DMS114 treated with DMSO at 0.1 percent for 48 hours (cell line): ENCODE data around the gene ZSWIM8.
"Not testable (repeated sequence)": the region's sequence is repeated elsewhere in the genome, so short reads cannot be mapped to it uniquely, and the experiment has no call there.

Experiments
- DNase-seq: peaks from one replicate; lab custom pipeline; 2025; ENCODE audit not compliant: unreplicated experiment; lab: John Stamatoyannopoulos, UW

ZSWIM8 gene

GRCh38 chr10:73773152-73773879 is 12.1 kb upstream of the ZSWIM8 start:
- no peak for DNase-seq

GRCh38 chr10:73774637-73775036 is 10.8 kb upstream of the ZSWIM8 start:
- peak; percentile 29 for DNase-seq

DNA sequence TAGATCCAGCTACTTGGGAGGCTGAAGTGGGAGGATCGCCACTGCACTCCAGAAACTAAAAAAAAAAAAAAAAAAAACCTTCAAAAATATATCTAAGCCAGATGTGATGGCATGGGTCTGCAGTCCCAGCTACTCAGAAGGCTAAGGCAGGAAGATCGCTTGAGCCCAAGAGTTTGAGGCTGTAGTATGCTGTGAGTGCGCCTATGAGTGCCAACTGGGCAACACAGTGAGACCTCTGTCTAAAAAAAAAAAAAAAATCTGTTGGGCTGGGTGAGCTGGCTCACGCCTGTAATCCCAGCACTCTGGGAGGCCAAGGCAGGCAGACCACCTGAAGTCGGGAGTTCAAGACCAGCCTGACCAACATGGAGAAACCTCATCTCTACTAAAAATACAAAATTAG is 6.4 kb upstream of the ZSWIM8 start:
- DNase-seq: no peak

DNA sequence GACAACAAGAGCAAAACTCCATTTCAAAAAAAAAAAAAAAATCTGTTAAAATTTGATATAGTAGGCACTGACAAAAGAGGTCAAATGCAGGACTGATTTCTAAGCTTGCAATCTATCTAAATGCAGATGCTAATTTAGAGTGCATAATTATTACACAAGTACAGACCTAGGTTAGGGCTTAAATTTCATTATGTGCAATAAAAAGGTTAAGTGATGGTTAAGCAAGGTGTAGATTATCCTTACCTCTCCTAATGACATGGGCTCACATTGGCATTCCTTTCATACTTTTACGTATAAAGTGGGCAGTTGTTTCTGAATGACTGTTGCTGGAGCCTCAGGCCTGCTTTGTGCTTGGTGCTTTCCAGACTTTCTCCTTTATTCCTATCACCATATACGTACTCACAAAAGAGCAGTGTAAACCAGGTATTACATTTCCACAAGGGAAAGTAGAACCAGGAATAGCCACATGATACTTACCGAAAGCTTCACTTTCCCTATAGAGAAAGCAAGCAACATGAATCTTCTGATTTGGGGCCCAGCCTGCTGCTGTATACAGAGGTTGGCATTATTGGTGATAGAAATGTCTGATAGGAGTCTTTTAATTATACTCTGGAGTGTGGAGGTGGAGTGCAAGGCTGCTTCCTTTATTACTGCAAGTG is 5.7 kb upstream of the ZSWIM8 start:
- no peak for DNase-seq

- DNase-seq: no peak
These were observed 5.1 kb upstream of the ZSWIM8 start for GRCh38 chr10:73780301-73780700.

DNA sequence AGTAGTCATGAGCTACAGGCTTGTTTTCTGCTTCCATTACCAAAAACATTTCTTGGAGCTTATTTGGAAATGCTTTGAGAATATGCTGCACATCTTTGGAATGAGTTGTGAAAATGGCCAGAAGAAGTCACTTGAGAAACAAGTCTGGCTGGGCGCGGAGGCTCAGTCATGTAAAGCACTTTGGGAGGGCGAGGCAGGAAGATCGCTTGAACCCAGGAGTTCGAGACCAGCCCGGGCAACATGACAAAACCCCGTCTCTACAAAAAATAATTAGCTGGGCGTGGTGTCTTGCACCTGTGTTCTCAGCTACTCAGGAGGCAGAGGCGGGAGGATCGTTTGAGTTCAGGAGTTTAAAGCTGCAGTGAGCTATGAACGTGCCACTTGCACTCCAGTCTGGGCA is 4.4 kb upstream of the ZSWIM8 start:
- DNase-seq: no peak

DNA sequence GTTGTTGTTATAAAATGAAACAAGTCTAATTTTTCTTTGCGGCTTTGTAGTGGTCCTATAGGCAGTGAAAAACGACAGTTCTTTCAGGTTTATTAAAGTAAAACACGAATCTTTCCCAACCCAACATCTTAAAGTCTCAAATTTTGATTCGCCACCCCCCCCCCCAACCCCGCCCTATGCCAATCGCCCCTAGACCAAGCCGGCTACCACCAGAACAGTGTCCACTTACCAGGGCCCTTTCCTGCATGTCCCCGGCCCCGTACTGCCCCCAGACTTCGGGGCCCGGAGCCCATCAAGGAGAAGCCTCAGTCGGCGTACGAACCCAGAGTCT is 3.9 kb upstream of the ZSWIM8 start:
- no peak for DNase-seq

GRCh38 chr10:73781879-73782748 is 3.3 kb upstream of the ZSWIM8 start, which contains the start of gene CHCHD1:
Gene CHCHD1 (plus strand): TSS chr10:73782048. CDS start chr10:73782076, 28 bp downstream.
- peak; percentile 79 for DNase-seq

DNA sequence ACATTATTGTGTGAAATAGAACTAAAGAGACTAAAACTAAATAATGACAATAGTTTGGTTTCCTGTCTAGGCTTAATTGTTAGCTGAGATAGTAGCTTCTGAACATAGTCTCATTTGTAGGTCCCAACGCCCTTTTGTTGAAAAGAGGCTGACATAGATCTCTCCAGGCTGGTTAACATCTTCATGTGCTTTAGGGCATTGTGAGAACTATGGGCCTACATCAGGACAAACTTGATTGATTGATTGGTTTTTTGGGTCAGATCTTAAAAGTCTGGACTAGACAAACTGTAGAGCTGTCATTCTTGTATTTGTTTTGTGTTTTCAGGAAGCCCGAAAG is 2.7 kb upstream of the ZSWIM8 start:
- DNase-seq: no peak

GRCh38 chr10:73785721-73786511 is 510 bp downstream of the ZSWIM8 start:
- no peak for DNase-seq

GRCh38 chr10:73786512-73786885 is 1.1 kb downstream of the ZSWIM8 start:
- no peak for DNase-seq

GRCh38 chr10:73787031-73787800 is 1.8 kb downstream of the ZSWIM8 start:
- not testable (repeated sequence) for DNase-seq

DNA sequence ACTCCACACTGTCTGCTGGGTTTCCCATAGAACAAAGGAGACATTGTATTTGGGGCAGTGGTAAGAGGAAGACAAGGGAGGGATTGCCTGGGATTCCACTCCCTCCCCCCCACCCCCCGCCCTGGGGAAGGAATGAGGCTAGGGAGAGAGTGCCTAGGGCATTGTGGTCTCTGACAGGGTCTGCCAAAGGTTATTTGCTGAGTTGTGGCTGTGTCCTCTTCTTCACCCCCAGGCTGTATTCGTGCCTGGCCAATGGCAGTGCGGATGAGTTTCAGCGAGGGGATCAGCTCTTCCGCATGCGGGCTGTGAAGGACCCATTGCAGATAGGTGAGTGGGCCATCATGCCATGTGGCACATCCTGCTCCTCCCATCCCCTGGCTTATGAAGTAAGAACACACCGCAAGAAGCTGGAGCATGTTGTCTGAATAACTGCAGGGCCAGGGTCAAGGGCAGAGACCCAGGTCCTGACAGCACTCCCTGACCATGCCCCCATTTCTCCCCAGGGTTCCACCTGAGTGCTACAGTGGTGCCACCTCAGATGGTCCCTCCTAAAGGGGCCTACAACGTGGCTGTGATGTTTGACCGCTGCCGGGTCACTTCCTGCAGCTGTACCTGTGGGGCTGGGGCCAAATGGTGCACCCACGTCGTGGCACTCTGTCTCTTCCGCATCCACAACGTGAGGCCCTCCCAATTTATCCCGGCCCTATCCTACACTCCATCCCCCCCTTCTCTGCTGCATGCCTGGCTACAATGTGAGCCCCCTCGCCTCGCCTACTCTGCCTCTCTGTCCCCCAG is 3.7 kb downstream of the ZSWIM8 start:
- no peak for DNase-seq

GRCh38 chr10:73789659-73790055 is 4.3 kb downstream of the ZSWIM8 start:
- DNase-seq: no peak

DNA sequence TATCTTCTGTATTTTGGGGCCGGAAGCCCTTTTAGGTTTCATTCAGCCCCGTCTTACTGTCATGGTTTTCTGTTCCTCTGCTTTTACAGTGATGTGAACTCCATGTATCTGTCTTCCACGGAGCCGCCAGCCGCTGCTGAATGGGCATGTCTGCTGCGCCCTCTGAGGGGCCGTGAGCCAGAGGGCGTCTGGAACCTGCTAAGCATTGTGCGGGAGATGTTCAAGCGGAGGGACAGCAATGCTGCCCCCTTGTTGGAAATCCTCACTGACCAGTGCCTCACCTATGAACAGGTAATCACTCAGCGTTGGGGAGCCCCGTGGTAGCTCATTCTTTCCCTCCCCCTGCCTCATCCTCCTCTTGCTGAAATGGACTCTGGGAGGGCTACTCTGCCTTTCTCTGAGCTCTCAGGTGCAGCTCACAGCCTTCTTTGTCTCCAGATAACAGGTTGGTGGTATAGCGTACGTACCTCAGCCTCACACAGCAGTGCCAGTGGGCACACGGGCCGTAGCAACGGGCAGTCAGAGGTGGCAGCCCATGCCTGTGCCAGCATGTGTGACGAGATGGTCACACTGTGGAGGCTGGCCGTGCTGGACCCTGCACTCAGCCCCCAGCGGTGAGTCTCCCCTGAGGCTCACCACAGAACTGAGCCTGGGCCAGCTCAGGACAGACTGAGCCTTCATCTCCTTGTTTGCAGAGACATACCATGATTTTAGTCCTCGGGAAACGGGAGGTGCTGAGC is 5.7 kb downstream of the ZSWIM8 start:
- no peak for DNase-seq

DNA sequence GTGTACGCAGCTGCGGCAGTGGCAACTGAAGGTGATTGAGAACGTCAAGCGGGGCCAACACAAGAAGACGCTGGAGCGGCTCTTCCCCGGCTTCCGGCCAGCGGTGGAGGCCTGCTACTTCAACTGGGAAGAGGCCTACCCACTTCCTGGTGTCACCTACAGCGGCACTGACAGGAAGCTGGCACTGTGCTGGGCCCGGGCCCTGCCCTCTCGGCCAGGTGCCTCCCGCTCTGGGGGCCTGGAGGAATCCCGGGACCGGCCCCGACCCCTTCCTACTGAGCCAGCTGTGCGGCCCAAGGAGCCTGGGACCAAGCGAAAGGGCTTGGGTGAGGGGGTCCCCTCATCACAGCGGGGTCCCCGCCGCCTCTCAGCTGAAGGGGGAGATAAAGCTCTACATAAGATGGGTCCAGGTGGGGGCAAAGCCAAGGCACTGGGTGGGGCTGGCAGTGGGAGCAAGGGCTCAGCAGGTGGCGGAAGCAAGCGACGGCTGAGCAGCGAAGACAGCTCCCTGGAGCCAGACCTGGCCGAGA is 6.5 kb downstream of the ZSWIM8 start:
- no peak for DNase-seq

DNA sequence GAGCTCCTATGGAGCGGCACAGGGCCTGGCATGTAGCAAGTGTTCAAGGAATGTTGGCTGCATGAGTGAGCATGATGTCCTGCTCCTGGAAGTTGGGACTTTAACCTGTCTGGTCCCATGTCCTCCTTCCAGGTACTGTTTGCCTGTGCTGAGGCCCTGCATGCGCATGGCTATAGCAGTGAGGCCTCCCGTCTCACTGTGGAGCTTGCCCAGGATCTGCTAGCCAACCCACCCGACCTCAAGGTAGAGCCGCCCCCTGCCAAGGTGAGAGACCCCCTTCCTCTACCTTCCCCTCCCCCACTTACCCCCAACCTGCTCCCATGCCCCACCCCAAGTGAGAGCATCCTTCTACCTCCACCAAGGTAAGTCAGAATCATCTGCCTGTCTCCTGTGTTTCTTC is 8.1 kb downstream of the ZSWIM8 start:
- no peak for DNase-seq

GRCh38 chr10:73795491-73795890 is 10.1 kb downstream of the ZSWIM8 start:
- not testable (repeated sequence) for DNase-seq

- DNase-seq: not testable (repeated sequence)
These were observed 10.6 kb downstream of the ZSWIM8 start for GRCh38 chr10:73796035-73796434.
